ENCODE measurements around the gene CMC2. TPM values are rescaled to one million over a fixed set of nuclear protein-coding genes. Genes with fewer than 3 reads are reported as not detected.

Gene CMC2
- total RNA-seq, 1 donor from 2014 or later: 4.0 TPM

GRCh38 chr16:80973991-80974390, 32.7 kb downstream of the CMC2 start:
- TF ChIP-seq CTCF (IDR thresholded peaks at IDR 0.05): no peak
- intact Hi-C loops (cut with DNase I): no loop called here
- H3K36me3 ChIP-seq: peaks cover 0 to 25% of the 10 kb centered on the region in 2 donors
- H3K27ac ChIP-seq: no peak overlapping the region
- H3K27me3 ChIP-seq: no peaks in the 10 kb centered on the region
- no peak overlapping the region for H3K4me3 ChIP-seq
- no peak for DNase-seq (ENCODE audit: low spot score in 2 of 2)
- no peaks in the 10 kb centered on the region for H3K9me3 ChIP-seq
- H3K4me1 ChIP-seq: no peaks in the 10 kb centered on the region

GRCh38 chr16:80972611-80973010, 34.1 kb downstream of the CMC2 start:
- Histone ChIP-seq H3K27me3 (no peaks in the 10 kb centered on the region), H3K4me1 (no peaks in the 10 kb centered on the region), H3K36me3 (peaks cover 0 to 15% of the 10 kb centered on the region in 2 donors), H3K4me3 (no peak overlapping the region), H3K9me3 (no peaks in the 10 kb centered on the region), H3K27ac (no peak overlapping the region)
- no peak for DNase-seq (ENCODE audit: low spot score in 2 of 2)
- intact Hi-C loops (cut with DNase I): no loop called here
- no peak for TF ChIP-seq CTCF (IDR thresholded peaks at IDR 0.05)

DNA sequence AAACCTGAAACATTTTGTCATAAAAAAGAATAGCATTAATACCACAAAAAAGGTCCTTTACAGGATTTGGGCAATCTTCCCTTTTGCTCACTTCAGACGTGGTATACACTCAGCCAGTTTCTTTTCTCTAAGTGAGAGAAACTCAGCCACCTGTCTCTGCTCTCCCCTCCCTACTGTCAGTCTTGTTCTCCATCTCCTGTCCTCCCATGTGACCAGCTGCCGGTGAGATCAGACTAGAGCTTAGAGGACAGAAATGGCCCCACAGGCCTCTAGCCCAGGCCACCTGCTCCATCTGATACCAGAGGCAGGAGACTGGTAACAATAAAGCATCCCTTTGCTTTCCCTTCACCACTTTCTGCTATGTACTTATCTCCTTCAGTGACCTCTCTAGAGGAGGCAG, 34.9 kb downstream of the CMC2 start:
- intact Hi-C loops (cut with DNase I): no loop called here

DNA sequence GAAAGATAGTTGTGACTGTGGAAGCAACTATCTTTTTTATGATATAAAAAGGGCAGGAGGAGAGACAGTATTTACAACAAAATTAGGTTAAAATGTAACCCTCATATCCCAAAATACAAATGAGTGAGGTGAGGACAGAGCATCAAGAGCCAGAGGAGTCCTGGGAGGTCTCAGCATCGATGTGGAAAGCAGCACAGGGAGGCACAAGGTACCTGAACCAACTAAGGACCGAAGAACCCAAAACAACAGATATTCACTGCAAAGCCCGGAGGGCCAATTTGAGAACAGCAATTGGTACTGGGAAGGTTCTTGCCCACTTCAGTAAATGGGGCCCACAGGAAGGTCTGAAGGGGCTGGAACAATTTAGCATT, 37.6 kb downstream of the CMC2 start:
- Histone ChIP-seq H3K36me3 (peaks cover 0 to 5% of the 10 kb centered on the region in 2 donors), H3K4me1 (no peaks in the 10 kb centered on the region), H3K9me3 (no peaks in the 10 kb centered on the region), H3K27me3 (no peaks in the 10 kb centered on the region), H3K4me3 (no peak overlapping the region), H3K27ac (no peak overlapping the region)
- TF ChIP-seq CTCF (IDR thresholded peaks at IDR 0.05): no peak
- DNase-seq (ENCODE audit: low spot score in 2 of 2): no peak
- intact Hi-C loops (cut with DNase I): no loop called here

More for the DNA sequence above, 34.9 kb downstream of the CMC2 start:
- no peak overlapping the region for H3K4me3 ChIP-seq
- no peaks in the 10 kb centered on the region for H3K9me3 ChIP-seq
- no peak for DNase-seq (ENCODE audit: low spot score in 2 of 2)
- H3K4me1 ChIP-seq: no peaks in the 10 kb centered on the region
- no peak overlapping the region for H3K27ac ChIP-seq
- TF ChIP-seq CTCF (IDR thresholded peaks at IDR 0.05): no peak
- H3K27me3 ChIP-seq: no peaks in the 10 kb centered on the region
- H3K36me3 ChIP-seq: peaks cover 0 to 15% of the 10 kb centered on the region in 2 donors

GRCh38 chr16:80968386-80969113, 38.1 kb downstream of the CMC2 start:
- Histone ChIP-seq H3K36me3 (peaks cover 0 to 5% of the 10 kb centered on the region in 2 donors), H3K27ac (no peak overlapping the region), H3K4me3 (no peak overlapping the region), H3K27me3 (no peaks in the 10 kb centered on the region), H3K9me3 (no peaks in the 10 kb centered on the region), H3K4me1 (no peaks in the 10 kb centered on the region)
- DNase-seq (ENCODE audit: low spot score in 2 of 2): no peak
- intact Hi-C loops (cut with DNase I): no loop called here
- no peak for TF ChIP-seq CTCF (IDR thresholded peaks at IDR 0.05)
